ENCODE data around the gene HUNK. TPM values are rescaled to one million over a fixed set of nuclear protein-coding genes. Genes with fewer than 3 reads are reported as not detected.

The HUNK gene
- total and polyA plus RNA-seq, 2 of the 8 experiments (the other 6 are each of a cell fraction or from before 2014, with no cell fraction given), result 1.9 to 10.2 TPM

GRCh38 chr21:31915566-31915965 is 42.7 kb downstream of the HUNK start:
- Histone ChIP-seq H4K8ac (ENCODE audit: extremely low read depth, insufficient read depth, low read length) (no peak overlapping the region), H3K14ac (ENCODE audit: insufficient read length) (no peak overlapping the region), H4K20me1 (replicated peaks in 1 of 2; ENCODE audit: control insufficient read depth in 1 of 2, insufficient read depth in 2 of 2, low read length in 2 of 2) (no peaks in the 10 kb centered on the region), H2BK20ac (ENCODE audit: low read length) (no peak overlapping the region), H4K5ac (ENCODE audit: insufficient read length, low read depth, low read length) (no peak overlapping the region), H3K23me2 (ENCODE audit: low read depth, low read length) (no peaks in the 10 kb centered on the region; the same call in 1 of the 2 replicates), H3K4ac (replicated peaks; ENCODE audit: insufficient read length, low read depth, low read length) (no peak overlapping the region), H2BK120ac (replicated peaks; ENCODE audit: low read depth, low read length) (no peak overlapping the region), H3K4me2 (ENCODE audit: insufficient read depth in 1 of 2, low read depth in 2 of 2, low read length in 2 of 2) (no peak overlapping the region), H2AFZ (ENCODE audit: low read length) (no peak overlapping the region), H3K36me3 (ENCODE audit: control insufficient read depth in 2 of 4, insufficient read depth in 4 of 4, low read length in 3 of 4) (no peaks in the 10 kb centered on the region), H3K4me1 (replicated peaks in 1 of 4; ENCODE audit: control insufficient read depth in 3 of 4, insufficient read depth in 4 of 4, low read length in 3 of 4) (peaks cover 6 to 21% (median 9%) of the 10 kb centered on the region in 4 experiments), H3K23ac (ENCODE audit: insufficient read length) (no peak overlapping the region), H3K79me1 (ENCODE audit: low read depth, low read length) (no peaks in the 10 kb centered on the region; the same call in 1 of the 2 replicates), H3K56ac (replicated peaks; ENCODE audit: insufficient read length, low read depth, low read length) (no peak overlapping the region), H3K9ac (replicated peaks in 1 of 4; ENCODE audit: extremely low read depth in 1 of 4, low read depth in 3 of 4, low read length in 3 of 4) (no peak overlapping the region), H3K27me3 (replicated peaks in 1 of 4; ENCODE audit: control insufficient read depth in 3 of 4, extremely low read depth in 1 of 4, insufficient read depth in 3 of 4, low read length in 3 of 4) (no peaks in the 10 kb centered on the region), H3K79me2 (ENCODE audit: control insufficient read depth in 1 of 2, insufficient read depth in 2 of 2, low read length in 2 of 2) (peaks cover 0 to 7% of the 10 kb centered on the region in 2 experiments; a peak in 1 of 4 replicates), H3K9me3 (ENCODE audit: insufficient read depth in 2 of 2, low read depth in 1 of 2, low read length in 1 of 2) (no peaks in the 10 kb centered on the region), H4K91ac (replicated peaks; ENCODE audit: insufficient read length, low read length) (no peak overlapping the region), H2BK15ac (ENCODE audit: low read length) (no peak overlapping the region), H2BK12ac (ENCODE audit: low read depth, low read length) (no peak overlapping the region), H2BK5ac (ENCODE audit: low read depth, low read length) (no peak overlapping the region), H3K4me3 (ENCODE audit: extremely low read depth in 1 of 4, insufficient read depth in 2 of 4, low read depth in 3 of 4, low read length in 4 of 4) (no peak overlapping the region), H3K27ac (ENCODE audit: low read depth, low read length) (no peak overlapping the region), H3K18ac (ENCODE audit: extremely low read depth, low read length) (no peak overlapping the region), H2AK5ac (ENCODE audit: low read depth, low read length) (no peak overlapping the region)
- POLR2A ChIA-PET (ENCODE audit: partially characterized antibody), result no interaction called here
- CTCF ChIA-PET (ENCODE audit: partially characterized antibody), result no interaction called here
- no peak for DNase-seq (ENCODE audit: low read depth in 1 of 2, low spot score in 2 of 2)
- FAIRE-seq, result no peak
- 87% methylated on average over 3 of the region's 3 CpGs; no CpG with 5 or more reads in 1 of the 2 experiments for WGBS, 2 experiments (ENCODE audit: extremely low coverage in 1 of 2, insufficient coverage in 1 of 2, insufficient read length in 1 of 2, insufficient replicate concordance in 2 of 2, low coverage in 1 of 2, low lambda C conversion rate in 2 of 2, missing lambda C conversion rate in 1 of 2)
- TF ChIP-seq POLR2AphosphoS5 (IDR thresholded peaks at IDR 0.05; ENCODE audit: low read depth, low read length) (no peak), TBP (IDR thresholded peaks at IDR 0.05; ENCODE audit: low read depth, low read length) (no peak), SIX5 (IDR thresholded peaks at IDR 0.05; ENCODE audit: low read depth, low read length) (no peak), CHD2 (IDR thresholded peaks at IDR 0.05; ENCODE audit: low read length) (no peak), SUZ12 (IDR thresholded peaks at IDR 0.05; ENCODE audit: low read length) (no peak), RXRA (IDR thresholded peaks at IDR 0.05; ENCODE audit: insufficient read depth, low read depth, low read length) (no peak), SIRT6 (IDR thresholded peaks at IDR 0.05; ENCODE audit: low read length) (no peak), RFX5 (IDR thresholded peaks at IDR 0.05; ENCODE audit: borderline replicate concordance, low read depth, low read length) (no peak), JUND (IDR thresholded peaks at IDR 0.05; ENCODE audit: low read length) (no peak)
- TF ChIP-seq, protein P1, sequence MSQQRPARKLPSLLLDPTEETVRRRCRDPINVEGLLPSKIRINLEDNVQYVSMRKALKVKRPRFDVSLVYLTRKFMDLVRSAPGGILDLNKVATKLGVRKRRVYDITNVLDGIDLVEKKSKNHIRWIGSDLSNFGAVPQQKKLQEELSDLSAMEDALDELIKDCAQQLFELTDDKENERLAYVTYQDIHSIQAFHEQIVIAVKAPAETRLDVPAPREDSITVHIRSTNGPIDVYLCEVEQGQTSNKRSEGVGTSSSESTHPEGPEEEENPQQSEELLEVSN (IDR thresholded peaks at IDR 0.05), result no peak
